GM19328 (cell line): ENCODE measurements around the gene HSDL1.

ENCODE experiments used
- ATAC-seq: cut with Tn5 transposase; IDR thresholded peaks from one replicate; pipeline ENCODE4 v1.9.1; 2021; ENCODE audit warnings: mild to moderate bottlenecking, moderate library complexity; ENCODE audit not compliant: unreplicated experiment

Gene HSDL1

GRCh38 chr16:84144859-84145639, at the start of gene HSDL1, which contains the start of gene DNAAF1:
Gene HSDL1, minus strand, starts transcription at chr16:84145177. Its CDS starts 13,856 bp downstream, at chr16:84131321.
Gene DNAAF1, plus strand, starts transcription at chr16:84145308. Its CDS starts 133 bp downstream, at chr16:84145441.
- ATAC-seq = peak; percentile 92

- no peak for ATAC-seq
These were observed 49.0 kb upstream of the HSDL1 start for GRCh38 chr16:84194018-84194417.

GRCh38 chr16:84193480-84193879, 48.5 kb upstream of the HSDL1 start:
- no peak for ATAC-seq

GRCh38 chr16:84191466-84191865, 46.5 kb upstream of the HSDL1 start:
- no peak for ATAC-seq

DNA sequence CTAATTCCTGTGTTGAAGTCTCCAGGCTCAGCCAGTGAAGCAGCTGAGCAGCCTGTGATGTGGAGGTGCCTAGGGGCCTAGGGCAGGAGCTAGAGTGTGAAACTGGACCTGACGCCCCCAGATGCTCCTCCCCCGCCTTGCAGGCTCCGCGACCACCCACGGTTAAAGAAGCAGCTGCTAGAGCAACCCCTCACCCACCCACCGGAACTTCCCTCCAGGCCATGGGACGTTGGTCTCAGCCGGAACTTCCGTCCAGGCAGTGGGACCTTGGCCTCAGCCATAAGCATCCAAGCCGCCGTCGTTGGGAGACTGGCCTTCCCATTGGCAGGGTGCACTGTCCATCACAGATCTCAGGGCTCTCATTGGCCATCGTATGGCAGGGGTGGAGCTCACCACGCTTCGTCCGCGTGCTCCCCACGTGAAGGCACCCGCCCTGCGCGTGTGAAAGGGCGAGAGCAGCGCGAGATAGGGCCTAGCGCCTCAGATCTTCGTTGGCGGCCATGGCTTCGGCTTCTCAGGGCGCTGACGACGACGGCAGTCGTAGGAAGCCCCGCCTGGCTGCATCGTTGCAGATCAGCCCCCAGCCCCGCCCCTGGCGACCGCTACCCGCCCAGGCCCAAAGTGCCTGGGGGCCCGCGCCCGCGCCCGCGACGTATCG, 45.9 kb upstream of the HSDL1 start, which contains the start of gene ADAD2:
Gene ADAD2, plus strand, starts transcription at position 427 of the 658 bp plus-strand sequence. Its CDS starts 74 bp downstream, at position 501.
- no peak for ATAC-seq

DNA sequence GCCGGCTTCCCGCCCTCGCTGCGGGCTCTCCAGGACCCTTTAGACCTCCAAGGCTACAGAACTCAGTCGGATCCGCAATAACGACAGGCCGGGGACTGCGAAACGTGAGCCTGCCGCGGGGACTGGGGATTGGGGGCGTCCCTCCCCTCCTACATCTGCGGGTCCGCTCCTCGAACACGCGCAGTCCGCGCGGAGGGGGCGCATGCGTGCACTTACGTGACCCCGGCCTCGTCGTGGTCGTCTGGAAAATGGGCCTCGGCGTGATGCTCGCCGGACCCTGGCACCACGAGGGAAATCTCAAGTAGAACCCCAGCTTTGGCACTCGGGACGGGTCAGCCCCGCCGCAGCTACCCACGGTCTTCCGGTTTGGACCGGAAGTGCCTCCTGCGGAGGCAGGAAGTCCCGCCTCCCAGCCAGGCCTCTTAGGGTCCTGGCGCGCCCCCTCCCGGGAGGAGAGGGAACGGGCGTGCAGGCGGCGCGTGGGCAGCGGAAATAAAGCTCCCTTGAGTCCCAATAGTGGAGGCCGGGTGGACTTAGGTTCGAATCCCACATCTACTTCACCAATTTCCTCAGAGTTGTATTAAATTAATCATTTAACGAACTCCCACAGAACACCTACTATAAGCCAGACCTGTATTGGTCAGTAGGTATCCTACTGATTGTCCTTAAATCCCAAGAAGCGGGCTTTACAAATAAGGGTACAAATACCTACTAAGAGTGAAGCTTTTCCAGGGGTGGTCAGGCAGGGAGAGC, 41.9 kb upstream of the HSDL1 start, which contains the start of gene TAF1C:
Gene TAF1C, minus strand, starts transcription at position 373 of the 753 bp plus-strand sequence. CDS start 2,069 bp downstream, outside the sequence.
- peak; percentile 93 for ATAC-seq

DNA sequence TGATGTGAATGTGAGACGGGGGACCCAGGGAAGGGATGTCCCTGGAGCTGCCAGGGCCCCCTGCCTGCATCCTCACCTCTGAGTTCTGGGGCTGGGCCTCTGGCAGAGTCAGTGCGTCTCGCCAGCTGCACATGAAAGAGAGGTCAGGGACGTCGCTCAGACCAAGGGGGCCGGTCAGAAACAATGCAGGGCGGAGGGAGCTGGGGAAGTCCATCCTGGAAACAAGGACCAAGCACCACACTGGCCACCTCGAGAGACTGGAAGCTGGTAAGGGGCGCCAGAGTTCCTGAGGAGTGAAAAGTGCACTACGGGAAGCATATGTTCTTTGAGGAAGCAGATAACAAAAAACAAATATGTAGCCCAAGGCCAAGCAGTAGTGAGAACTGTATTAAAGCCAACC, 39.8 kb upstream of the HSDL1 start:
- no peak for ATAC-seq

GRCh38 chr16:84183911-84184591, 39.1 kb upstream of the HSDL1 start:
- no peak for ATAC-seq

GRCh38 chr16:84183572-84183875, 38.5 kb upstream of the HSDL1 start:
- no peak for ATAC-seq

- ATAC-seq = no peak
These were observed 37.9 kb upstream of the HSDL1 start for GRCh38 chr16:84182680-84183571.

- ATAC-seq = no peak
These were observed 37.1 kb upstream of the HSDL1 start for GRCh38 chr16:84182104-84182503.

DNA sequence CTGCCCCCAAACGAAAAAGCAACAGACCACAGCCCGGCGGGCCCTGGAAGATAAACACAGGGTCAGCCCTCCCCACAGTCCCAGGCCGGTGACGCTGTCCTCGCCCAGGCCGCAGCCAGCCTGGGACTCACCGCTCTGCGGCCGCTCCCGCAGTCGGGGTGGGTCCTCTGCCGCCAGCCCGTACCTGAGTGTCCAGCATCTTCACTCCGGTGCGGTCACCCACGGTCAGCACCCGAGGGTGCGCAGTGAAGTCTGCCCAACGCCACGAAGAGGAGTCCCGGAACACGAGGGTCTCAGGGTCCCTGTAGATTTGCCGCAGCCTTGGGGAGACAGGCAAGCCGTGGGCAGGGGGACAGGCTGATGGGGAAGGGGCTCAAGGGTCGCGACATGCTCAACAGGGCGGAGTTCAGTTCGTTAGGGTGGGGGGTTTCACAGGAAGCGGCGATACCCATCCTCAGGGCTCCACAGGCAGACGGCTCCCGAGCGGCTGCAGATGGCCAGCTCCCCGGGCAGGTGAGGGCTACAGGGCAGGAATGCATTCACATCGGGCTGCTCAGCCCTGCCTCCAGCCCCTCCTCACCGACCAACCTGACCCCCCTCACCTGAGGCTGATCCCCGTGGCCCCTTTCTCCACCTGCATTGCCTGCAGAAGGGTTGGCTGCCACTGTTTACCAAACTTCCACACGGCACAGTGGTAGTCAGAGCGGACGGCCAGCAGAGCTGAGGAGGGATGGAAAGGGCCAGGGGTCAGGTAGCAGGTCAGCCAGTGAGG, 36.4 kb upstream of the HSDL1 start:
- ATAC-seq = no peak

GRCh38 chr16:84180519-84181140, 35.7 kb upstream of the HSDL1 start:
- ATAC-seq = no peak

DNA sequence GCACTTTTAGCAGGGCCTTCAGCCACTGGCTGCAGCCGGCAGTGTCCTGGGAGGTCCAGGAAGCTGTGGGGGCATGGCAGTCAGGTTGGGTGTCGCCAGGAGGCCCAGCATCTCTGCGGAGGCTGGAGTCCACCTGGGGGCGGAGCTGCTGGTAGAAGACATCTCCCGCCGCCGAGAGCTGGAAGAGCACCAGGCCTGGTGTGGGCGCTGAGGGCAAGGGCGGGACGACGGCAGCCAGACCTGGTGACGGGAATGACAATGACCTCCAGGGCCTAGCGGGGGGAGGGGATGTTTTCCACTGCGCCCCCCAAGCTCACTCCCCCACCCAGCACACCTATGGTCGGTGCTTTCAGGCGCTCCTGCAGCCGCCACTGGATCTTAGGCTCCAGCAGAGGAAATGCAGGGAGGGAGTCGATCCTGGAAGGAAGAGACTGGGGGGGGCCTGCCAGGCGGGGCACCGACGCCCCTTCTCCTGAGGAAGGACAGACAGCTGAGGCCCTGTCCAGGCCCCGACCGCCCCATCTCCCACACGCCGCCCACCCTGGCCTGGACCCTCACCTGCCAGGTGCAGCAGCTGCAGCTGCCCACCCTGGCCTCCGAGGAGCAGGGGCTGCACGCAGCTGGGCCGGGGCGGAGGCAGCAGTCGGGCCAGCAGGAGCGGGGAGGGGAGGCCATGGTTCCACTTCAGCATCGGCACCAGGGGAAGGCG, 34.8 kb upstream of the HSDL1 start:
- ATAC-seq = no peak

- no peak for ATAC-seq
These were observed 34.1 kb upstream of the HSDL1 start for GRCh38 chr16:84178892-84179611.

GRCh38 chr16:84178146-84178765, 33.3 kb upstream of the HSDL1 start:
- no peak for ATAC-seq

GRCh38 chr16:84177741-84178073, 32.7 kb upstream of the HSDL1 start:
- ATAC-seq = no peak
